PC-3 (cell line): Measurements from ENCODE around the gene CRELD2.

ENCODE experiments used
- CTCF ChIP-seq: fragments of 300-600 bp; sonication (generic); conservative IDR thresholded peaks from 2 replicates; pipeline ENCODE4 v1.5.1; 2017; ENCODE audit warnings: antibody characterized with exemption, low read depth, mild to moderate bottlenecking, low read length
- EZH2 ChIP-seq: fragments of 300-600 bp; sonication (generic); IDR thresholded peaks from one replicate; pipeline ENCODE4 v1.6.1; 2017; ENCODE audit warnings: antibody characterized with exemption, mild to moderate bottlenecking, low read length; ENCODE audit not compliant: unreplicated experiment
- EZH2phosphoT487 ChIP-seq: fragments of 300-600 bp; sonication (generic); IDR thresholded peaks from 2 replicates; pipeline ENCODE4 v1.6.1; 2018; ENCODE audit warnings: mild to moderate bottlenecking, antibody characterized with exemption, low read length, borderline replicate concordance

DNA sequence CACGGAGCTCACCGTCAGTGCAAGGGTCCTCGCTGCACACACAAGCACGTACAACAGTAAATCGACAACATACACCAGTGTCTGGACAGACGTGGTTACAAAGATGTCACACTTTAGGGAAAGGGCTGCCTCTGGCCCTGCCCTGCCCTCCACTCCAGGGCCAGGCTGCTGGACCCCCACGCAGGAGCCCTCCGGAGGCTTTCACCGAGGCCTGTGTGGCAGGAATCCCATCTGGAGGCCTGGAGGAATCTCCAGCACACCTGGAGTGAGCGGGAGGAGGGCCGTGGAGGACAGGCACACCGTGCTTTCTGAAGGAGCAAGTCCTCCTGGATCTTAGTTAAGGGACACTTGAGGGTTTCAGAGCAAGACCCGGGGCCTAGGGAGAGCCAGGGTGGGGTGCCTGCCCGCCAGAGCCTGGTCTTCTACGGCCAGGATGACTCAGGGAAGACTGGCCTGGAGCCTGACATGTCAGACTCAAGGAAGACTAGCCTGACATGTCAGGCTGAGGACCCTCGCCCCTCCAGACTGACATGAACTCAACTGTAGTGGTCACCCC lies 40.0 kb downstream of the CRELD2 start:
- no peak for TF ChIP-seq CTCF
- no peak for TF ChIP-seq EZH2phosphoT487
- TF ChIP-seq EZH2: no peak
